ENCODE data around the gene ATP1B3. TPM values are rescaled to one million over a fixed set of nuclear protein-coding genes. Genes with fewer than 3 reads are reported as not detected.

ATP1B3 gene
- total and polyA plus RNA-seq, 9 donors: 36.7 to 140 (median 51.2) TPM

DNA sequence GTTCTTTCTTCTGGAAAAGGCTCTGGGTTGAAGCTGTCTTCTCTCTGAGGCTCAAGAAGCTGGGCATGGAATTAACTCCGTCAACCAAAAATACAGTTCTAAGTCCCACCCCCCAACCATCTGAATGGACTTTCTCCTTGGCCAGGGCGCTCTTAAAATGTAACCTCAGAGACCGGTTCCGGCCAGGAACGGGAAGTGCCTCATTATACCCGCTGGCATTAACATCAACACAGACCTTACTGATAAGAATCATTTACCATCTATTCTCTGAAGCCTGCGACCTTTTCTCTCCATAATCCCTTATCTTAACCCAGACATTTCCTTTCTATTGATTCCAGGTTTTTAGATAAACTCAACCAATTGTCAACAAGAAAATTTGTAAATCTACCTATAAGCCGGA is 64.7 kb downstream of the ATP1B3 start:
- intact Hi-C loops (cut with DNase I): no loop called here
- H3K27me3 ChIP-seq: no peaks in the 10 kb centered on the region
- H3K36me3 ChIP-seq: no peaks in the 10 kb centered on the region
- no peak overlapping the region for H3K27ac ChIP-seq
- H3K4me3 ChIP-seq: no peak overlapping the region
- H3K4me1 ChIP-seq (ENCODE audit: insufficient read depth): no peaks in the 10 kb centered on the region
- TF ChIP-seq EP300 (IDR thresholded peaks at IDR 0.05): no peak
- TF ChIP-seq, protein P1, sequence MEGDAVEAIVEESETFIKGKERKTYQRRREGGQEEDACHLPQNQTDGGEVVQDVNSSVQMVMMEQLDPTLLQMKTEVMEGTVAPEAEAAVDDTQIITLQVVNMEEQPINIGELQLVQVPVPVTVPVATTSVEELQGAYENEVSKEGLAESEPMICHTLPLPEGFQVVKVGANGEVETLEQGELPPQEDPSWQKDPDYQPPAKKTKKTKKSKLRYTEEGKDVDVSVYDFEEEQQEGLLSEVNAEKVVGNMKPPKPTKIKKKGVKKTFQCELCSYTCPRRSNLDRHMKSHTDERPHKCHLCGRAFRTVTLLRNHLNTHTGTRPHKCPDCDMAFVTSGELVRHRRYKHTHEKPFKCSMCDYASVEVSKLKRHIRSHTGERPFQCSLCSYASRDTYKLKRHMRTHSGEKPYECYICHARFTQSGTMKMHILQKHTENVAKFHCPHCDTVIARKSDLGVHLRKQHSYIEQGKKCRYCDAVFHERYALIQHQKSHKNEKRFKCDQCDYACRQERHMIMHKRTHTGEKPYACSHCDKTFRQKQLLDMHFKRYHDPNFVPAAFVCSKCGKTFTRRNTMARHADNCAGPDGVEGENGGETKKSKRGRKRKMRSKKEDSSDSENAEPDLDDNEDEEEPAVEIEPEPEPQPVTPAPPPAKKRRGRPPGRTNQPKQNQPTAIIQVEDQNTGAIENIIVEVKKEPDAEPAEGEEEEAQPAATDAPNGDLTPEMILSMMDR (IDR thresholded peaks at IDR 0.05): no peak
- no peak for TF ChIP-seq POLR2A (IDR thresholded peaks at IDR 0.05)
- DNase-seq: no peak
- 80 to 87% (median 85%) methylated on average over 8 of the region's 8 CpGs for WGBS, 3 donors
- no peaks in the 10 kb centered on the region for H3K9me3 ChIP-seq

DNA sequence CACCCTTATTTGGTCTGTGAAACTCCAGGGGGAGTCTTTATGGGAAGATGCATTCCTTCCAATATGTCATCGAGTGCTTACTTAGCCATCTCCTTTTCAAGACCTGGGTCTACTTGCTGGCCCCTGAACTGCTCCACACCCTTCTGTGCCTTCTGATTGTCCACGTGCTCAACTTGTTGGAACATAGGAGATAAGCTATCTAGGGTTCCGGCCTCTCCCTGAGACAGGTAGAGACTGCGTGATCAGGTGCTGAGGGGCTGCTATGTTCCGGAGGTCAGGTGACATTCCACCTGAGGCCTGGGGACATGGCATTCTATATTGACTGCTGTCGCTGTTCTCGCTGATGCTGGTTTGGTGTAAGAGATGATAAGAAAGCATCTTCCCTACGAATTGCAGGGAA is 65.6 kb downstream of the ATP1B3 start:
- no peaks in the 10 kb centered on the region for H3K27me3 ChIP-seq
- H3K36me3 ChIP-seq: no peaks in the 10 kb centered on the region
- intact Hi-C loops (cut with DNase I): no loop called here
- TF ChIP-seq EP300 (IDR thresholded peaks at IDR 0.05): no peak
- no peak for TF ChIP-seq POLR2A (IDR thresholded peaks at IDR 0.05)
- TF ChIP-seq, protein P1 (IDR thresholded peaks at IDR 0.05): no peak
- no peaks in the 10 kb centered on the region for H3K4me1 ChIP-seq (ENCODE audit: insufficient read depth)
- H3K4me3 ChIP-seq: no peak overlapping the region
- H3K9me3 ChIP-seq: no peaks in the 10 kb centered on the region
- no peak for DNase-seq
- 91 to 95% (median 93%) methylated on average over 8 of the region's 8 CpGs for WGBS, 3 donors
- H3K27ac ChIP-seq: no peak overlapping the region

DNA sequence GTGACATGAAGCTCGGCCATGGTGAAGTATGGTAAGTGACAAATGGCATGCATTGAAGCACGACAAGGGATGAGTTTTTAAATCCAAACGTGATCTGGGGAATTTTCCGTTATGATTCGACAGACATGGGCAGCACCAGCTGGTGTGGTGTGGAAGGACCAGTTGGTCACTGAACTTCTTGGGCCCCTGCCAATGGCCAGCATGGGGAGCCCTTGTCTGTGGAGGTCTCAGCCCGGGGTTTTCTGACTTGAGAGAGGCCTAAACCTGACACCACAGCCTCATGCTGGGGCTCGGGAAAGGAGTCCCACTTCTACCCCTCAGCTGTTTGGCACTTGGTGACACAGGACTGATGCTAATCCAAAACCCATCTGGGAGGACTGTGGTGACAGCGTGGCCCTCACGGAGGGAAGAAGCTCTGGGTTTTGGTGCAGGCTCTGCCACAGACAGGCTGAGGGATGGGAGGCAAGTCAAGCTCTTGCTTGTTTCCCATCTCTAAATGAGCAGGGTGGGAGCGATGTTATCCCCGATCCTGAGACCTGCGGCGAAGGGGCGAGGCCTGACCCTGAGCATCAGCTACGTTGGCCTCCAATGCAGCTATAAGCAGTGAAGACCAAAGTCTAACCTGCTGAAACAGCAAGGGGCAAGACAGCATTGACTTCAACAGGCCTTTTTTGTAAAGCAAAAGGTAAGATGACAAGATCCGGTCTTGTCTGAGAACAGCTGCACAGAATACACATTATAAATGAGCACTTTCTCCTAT is 69.5 kb downstream of the ATP1B3 start:
- Histone ChIP-seq H3K27ac (no peak overlapping the region), H3K4me1 (ENCODE audit: insufficient read depth) (no peaks in the 10 kb centered on the region), H3K36me3 (no peaks in the 10 kb centered on the region), H3K27me3 (no peaks in the 10 kb centered on the region), H3K9me3 (no peaks in the 10 kb centered on the region), H3K4me3 (no peak overlapping the region)
- DNase-seq: no peak
- WGBS, 3 donors: 89 to 92% (median 90%) methylated on average over 16 of the region's 16 CpGs
- intact Hi-C loops (cut with DNase I): no loop called here
- TF ChIP-seq EP300 (IDR thresholded peaks at IDR 0.05): no peak
- TF ChIP-seq, protein P1 (IDR thresholded peaks at IDR 0.05): no peak
- no peak for TF ChIP-seq POLR2A (IDR thresholded peaks at IDR 0.05)

DNA sequence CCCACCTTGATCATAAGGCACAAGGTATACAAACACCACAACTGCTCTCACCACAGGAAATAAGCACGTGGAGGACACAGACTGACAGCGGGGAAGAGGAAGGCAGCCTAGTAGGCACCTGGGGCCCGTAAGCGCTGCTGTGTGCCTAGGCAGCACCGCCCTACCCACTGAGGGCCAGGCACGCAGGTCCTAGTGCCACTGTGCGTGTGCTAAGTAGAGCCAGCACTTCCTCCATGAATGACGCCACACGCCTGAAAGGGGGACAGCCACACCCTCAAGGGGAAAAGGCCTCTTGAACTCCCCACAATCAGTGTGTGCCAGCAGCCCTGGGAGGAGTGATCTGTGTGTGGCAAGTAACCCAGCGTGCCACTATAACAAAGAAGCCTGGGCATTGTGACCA is 73.0 kb downstream of the ATP1B3 start:
- WGBS, 3 donors: 96 to 97% (median 96%) methylated on average over 10 of the region's 10 CpGs
- H3K4me1 ChIP-seq (ENCODE audit: insufficient read depth): no peaks in the 10 kb centered on the region
- no peak for DNase-seq
- intact Hi-C loops (cut with DNase I): no loop called here
- H3K36me3 ChIP-seq: no peaks in the 10 kb centered on the region
- no peak overlapping the region for H3K4me3 ChIP-seq
- no peak overlapping the region for H3K27ac ChIP-seq
- H3K9me3 ChIP-seq: no peaks in the 10 kb centered on the region
- H3K27me3 ChIP-seq: no peaks in the 10 kb centered on the region
- TF ChIP-seq EP300 (IDR thresholded peaks at IDR 0.05) (no peak), POLR2A (IDR thresholded peaks at IDR 0.05) (no peak)
- TF ChIP-seq, protein P1 (IDR thresholded peaks at IDR 0.05): no peak

All from ovary (tissue), 9 donors.